ENCODE results near the gene PLEKHD1. TPM values are rescaled to one million over a fixed set of nuclear protein-coding genes. Genes with fewer than 3 reads are reported as not detected.

The PLEKHD1 gene
- total and polyA plus RNA-seq, 2 donors (not counting 1 experiment from before 2014, with no cell fraction given): 0.12 TPM

GRCh38 chr14:69531135-69531534 is 46.6 kb downstream of the PLEKHD1 start:
- 83% methylated on average over 1 of the region's 3 CpGs for WGBS (ENCODE audit: insufficient coverage)
- ChIA-PET CTCF (no interaction called here), POLR2A (no interaction called here)
- Histone ChIP-seq H3K4me3 (ENCODE audit: control extremely low read depth in 1 of 5, extremely low read depth in 1 of 5, insufficient read depth in 1 of 5, low read depth in 2 of 5, low read length in 4 of 5) (no peak overlapping the region), H3K9me3 (ENCODE audit: control extremely low read depth in 1 of 3, control insufficient read depth in 2 of 3, insufficient read depth in 1 of 3, low read length in 2 of 3) (no peaks in the 10 kb centered on the region), H3K79me2 (ENCODE audit: control insufficient read depth, insufficient read depth, low read length) (no peaks in the 10 kb centered on the region), H3K27me3 (replicated peaks in 1 of 4; ENCODE audit: control extremely low read depth in 1 of 4, control insufficient read depth in 3 of 4, insufficient read depth in 4 of 4, low read length in 3 of 4) (peaks cover 0 to 7% (median 1%) of the 10 kb centered on the region in 4 experiments), H2AFZ (ENCODE audit: insufficient read depth, low read depth, low read length, poor library complexity, severe bottlenecking) (no peak overlapping the region), H3K36me3 (replicated peaks in 1 of 2; ENCODE audit: control extremely low read depth in 1 of 2, control insufficient read depth in 1 of 2, extremely low read depth in 1 of 2, insufficient read depth in 2 of 2, low read length in 1 of 2) (no peaks in the 10 kb centered on the region), H3K27ac (ENCODE audit: low read length in 2 of 2) (no peak overlapping the region), H3K4me2 (replicated peaks; ENCODE audit: low read depth, low read length, poor library complexity, severe bottlenecking) (no peak overlapping the region), H4K20me1 (ENCODE audit: control insufficient read depth, insufficient read depth, low read length, poor library complexity, severe bottlenecking) (no peaks in the 10 kb centered on the region), H3K4me1 (ENCODE audit: control insufficient read depth in 2 of 2, insufficient read depth in 2 of 2, low read length in 2 of 2) (no peaks in the 10 kb centered on the region), H3K9ac (ENCODE audit: low read length) (no peak overlapping the region)
- no peak for DNase-seq
- Mint-ChIP-seq H3K4me3 (no peak overlapping the region), H3K27ac (no peak overlapping the region), H3K27me3 (peaks cover 31% of the 10 kb centered on the region), H3K9me3 (ENCODE audit: insufficient read depth) (no peaks in the 10 kb centered on the region), H3K4me1 (no peaks in the 10 kb centered on the region)
- intact Hi-C loops (cut with micrococcal nuclease): no loop called here
- no peak for TF ChIP-seq EZH2 (IDR thresholded peaks at IDR 0.05; ENCODE audit: borderline replicate concordance, insufficient read depth, low read depth, low read length, poor library complexity, severe bottlenecking)
- TF ChIP-seq CTCF (IDR thresholded peaks at IDR 0.05): no peak
- no peak for ATAC-seq (ENCODE audit: low read depth)

- Histone ChIP-seq H2AFZ (ENCODE audit: insufficient read depth, low read depth, low read length, poor library complexity, severe bottlenecking) (no peak overlapping the region), H3K4me3 (ENCODE audit: control extremely low read depth in 1 of 5, extremely low read depth in 1 of 5, insufficient read depth in 1 of 5, low read depth in 2 of 5, low read length in 4 of 5) (no peak overlapping the region), H3K27ac (ENCODE audit: low read length in 2 of 2) (no peak overlapping the region), H3K4me1 (ENCODE audit: control insufficient read depth in 2 of 2, insufficient read depth in 2 of 2, low read length in 2 of 2) (no peaks in the 10 kb centered on the region), H3K4me2 (replicated peaks; ENCODE audit: low read depth, low read length, poor library complexity, severe bottlenecking) (no peak overlapping the region), H3K9me3 (ENCODE audit: control extremely low read depth in 1 of 3, control insufficient read depth in 2 of 3, insufficient read depth in 1 of 3, low read length in 2 of 3) (no peaks in the 10 kb centered on the region), H3K27me3 (replicated peaks in 1 of 4; ENCODE audit: control extremely low read depth in 1 of 4, control insufficient read depth in 3 of 4, insufficient read depth in 4 of 4, low read length in 3 of 4) (peaks cover 0 to 13% (median 4%) of the 10 kb centered on the region in 4 experiments), H3K36me3 (replicated peaks in 1 of 2; ENCODE audit: control extremely low read depth in 1 of 2, control insufficient read depth in 1 of 2, extremely low read depth in 1 of 2, insufficient read depth in 2 of 2, low read length in 1 of 2) (no peaks in the 10 kb centered on the region), H3K79me2 (ENCODE audit: control insufficient read depth, insufficient read depth, low read length) (no peaks in the 10 kb centered on the region), H4K20me1 (ENCODE audit: control insufficient read depth, insufficient read depth, low read length, poor library complexity, severe bottlenecking) (no peaks in the 10 kb centered on the region), H3K9ac (ENCODE audit: low read length) (no peak overlapping the region)
- WGBS (ENCODE audit: insufficient coverage): no CpG with 5 or more reads among the region's 3 CpGs
- no peaks in the 10 kb centered on the region for H3K9me3 Mint-ChIP-seq (ENCODE audit: insufficient read depth)
- CTCF ChIA-PET: no interaction called here
- no peak overlapping the region for H3K27ac Mint-ChIP-seq
- POLR2A ChIA-PET: no interaction called here
- TF ChIP-seq CTCF (IDR thresholded peaks at IDR 0.05) (no peak), EZH2 (IDR thresholded peaks at IDR 0.05; ENCODE audit: borderline replicate concordance, insufficient read depth, low read depth, low read length, poor library complexity, severe bottlenecking) (no peak)
- intact Hi-C loops (cut with micrococcal nuclease): no loop called here
- peaks cover 34% of the 10 kb centered on the region for H3K27me3 Mint-ChIP-seq
- no peak for ATAC-seq (ENCODE audit: low read depth)
- no peak overlapping the region for H3K4me3 Mint-ChIP-seq
- no peaks in the 10 kb centered on the region for H3K4me1 Mint-ChIP-seq
- no peak for DNase-seq
These were observed 48.2 kb downstream of the PLEKHD1 start for GRCh38 chr14:69532561-69533340.

All from B cell (primary cell).